Type B pancreatic cell (in vitro differentiated cells): ENCODE data around the gene DOCK10. TPM values are rescaled to one million over a fixed set of nuclear protein-coding genes. Genes with fewer than 3 reads are reported as not detected.

Source experiments
- DNase-seq: peaks from one replicate; pipeline ENCODE4 v3.0.0; 2021; ENCODE audit warnings: mixed read lengths; ENCODE audit not compliant: unreplicated experiment; ENCODE audit errors: extremely low spot score
- H3K27ac Mint-ChIP-seq: 2 replicates; pipeline ENCODE4 v1.8.0; 2021; ENCODE audit warnings: mild to moderate bottlenecking, mixed read lengths
- H3K27me3 Mint-ChIP-seq: 2 replicates; pipeline ENCODE4 v1.8.0; 2021; ENCODE audit warnings: mixed read lengths
- H3K36me3 Mint-ChIP-seq: 2 replicates; pipeline ENCODE4 v1.8.0; 2021; ENCODE audit warnings: mixed read lengths
- H3K4me1 Mint-ChIP-seq: one replicate; pipeline ENCODE4 v1.8.0; 2021; ENCODE audit warnings: mixed read lengths; ENCODE audit not compliant: unreplicated experiment
- H3K4me3 Mint-ChIP-seq: 2 replicates; pipeline ENCODE4 v1.8.0; 2021; ENCODE audit warnings: mild to moderate bottlenecking, mixed read lengths
- H3K9me3 Mint-ChIP-seq: 2 replicates; pipeline ENCODE4 v1.8.0; 2021; ENCODE audit warnings: mixed read lengths
- CTCF ChIP-seq: fragments of 200-600 bp; sonication (generic); conservative IDR thresholded peaks from 2 replicates; pipeline ENCODE4 v1.5.0; 2021; ENCODE audit warnings: antibody characterized with exemption, mild to moderate bottlenecking
- total RNA-seq: library from RNA; stranded (reverse); gene quantifications from 2 replicates; pipeline ENCODE4 v1.2.1, GENCODE V29; 2021; ENCODE audit warnings: low replicate concordance

DOCK10 gene
- total RNA-seq, 1 donor from 2014 or later: 3.5 TPM

DNA sequence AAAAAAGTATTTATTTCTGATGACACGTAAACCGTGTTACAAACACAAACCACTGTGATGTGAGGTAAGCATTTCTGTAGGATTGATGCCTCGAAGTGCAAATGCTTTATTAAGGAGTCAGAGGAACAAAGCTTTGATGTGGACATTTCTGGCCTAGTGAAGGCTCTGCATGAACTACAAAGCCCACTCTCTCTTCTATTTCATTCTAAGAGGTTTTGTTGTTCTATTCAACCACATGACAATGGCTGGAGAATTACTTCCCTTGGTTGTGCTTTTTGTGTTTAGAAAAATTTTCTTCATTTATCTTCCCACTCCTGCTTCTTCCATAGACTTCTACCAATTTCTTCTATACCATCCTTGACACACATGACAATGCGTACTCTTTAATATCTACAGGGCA is 200.4 kb downstream of the DOCK10 start:
- Mint-ChIP-seq H3K4me3 (no peak overlapping the region), H3K36me3 (peaks cover 4% of the 10 kb centered on the region), H3K27ac (no peak overlapping the region), H3K9me3 (no peaks in the 10 kb centered on the region), H3K27me3 (no peaks in the 10 kb centered on the region), H3K4me1 (no peaks in the 10 kb centered on the region)
- no peak for DNase-seq
- no peak for TF ChIP-seq CTCF

DNA sequence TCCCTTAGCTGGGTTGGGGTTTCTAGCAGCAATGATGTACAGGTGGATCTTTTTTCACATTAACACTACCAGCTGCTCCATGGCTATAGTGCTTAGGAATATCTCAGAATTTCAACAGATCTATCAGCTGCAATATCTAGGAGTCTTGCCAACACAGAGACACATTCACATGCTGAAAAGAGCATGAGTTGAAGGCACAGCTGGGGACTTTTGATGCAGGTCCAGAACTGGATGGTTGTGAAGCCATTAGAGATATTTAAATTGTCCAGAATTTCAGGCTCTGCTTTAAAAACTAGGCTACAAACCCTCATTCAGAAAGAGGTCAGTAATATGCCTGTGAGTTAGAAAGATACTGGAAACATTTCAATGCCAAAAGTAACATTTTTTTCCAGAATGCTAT is 203.9 kb downstream of the DOCK10 start:
- H3K4me3 Mint-ChIP-seq: no peak overlapping the region

GRCh38 chr2:224837558-224837957 is 204.7 kb downstream of the DOCK10 start:
- H3K36me3 Mint-ChIP-seq: peaks cover 4% of the 10 kb centered on the region
- no peaks in the 10 kb centered on the region for H3K9me3 Mint-ChIP-seq
- DNase-seq: no peak
- no peak overlapping the region for H3K4me3 Mint-ChIP-seq
- no peak for TF ChIP-seq CTCF
- H3K27ac Mint-ChIP-seq: no peak overlapping the region
- no peaks in the 10 kb centered on the region for H3K27me3 Mint-ChIP-seq
- no peaks in the 10 kb centered on the region for H3K4me1 Mint-ChIP-seq

More for the DNA sequence above, 203.9 kb downstream of the DOCK10 start:
- Mint-ChIP-seq H3K27ac (no peak overlapping the region), H3K27me3 (no peaks in the 10 kb centered on the region), H3K9me3 (no peaks in the 10 kb centered on the region), H3K36me3 (peaks cover 4% of the 10 kb centered on the region), H3K4me1 (no peaks in the 10 kb centered on the region)
- no peak for DNase-seq
- no peak for TF ChIP-seq CTCF

GRCh38 chr2:224837066-224837465 is 205.2 kb downstream of the DOCK10 start:
- TF ChIP-seq CTCF: no peak
- Mint-ChIP-seq H3K36me3 (peaks cover 4% of the 10 kb centered on the region), H3K9me3 (no peaks in the 10 kb centered on the region), H3K27ac (no peak overlapping the region), H3K4me3 (no peak overlapping the region), H3K27me3 (no peaks in the 10 kb centered on the region), H3K4me1 (no peaks in the 10 kb centered on the region)
- DNase-seq: no peak

GRCh38 chr2:224836263-224836662 is 206.0 kb downstream of the DOCK10 start:
- H3K27ac Mint-ChIP-seq: no peak overlapping the region
- no peak for TF ChIP-seq CTCF
- H3K27me3 Mint-ChIP-seq: no peaks in the 10 kb centered on the region
- H3K36me3 Mint-ChIP-seq: peaks cover 4% of the 10 kb centered on the region
- no peak for DNase-seq
- no peak overlapping the region for H3K4me3 Mint-ChIP-seq
- no peaks in the 10 kb centered on the region for H3K4me1 Mint-ChIP-seq
- no peaks in the 10 kb centered on the region for H3K9me3 Mint-ChIP-seq

- no peak for DNase-seq
- H3K4me3 Mint-ChIP-seq: no peak overlapping the region
- peaks cover 4% of the 10 kb centered on the region for H3K36me3 Mint-ChIP-seq
- H3K27ac Mint-ChIP-seq: no peak overlapping the region
- no peaks in the 10 kb centered on the region for H3K4me1 Mint-ChIP-seq
- no peaks in the 10 kb centered on the region for H3K9me3 Mint-ChIP-seq
- no peak for TF ChIP-seq CTCF
- no peaks in the 10 kb centered on the region for H3K27me3 Mint-ChIP-seq
Measured at GRCh38 chr2:224835405-224835804, 206.9 kb downstream of the DOCK10 start.
